ENCODE data around the gene KCNG2. TPM values are rescaled to one million over a fixed set of nuclear protein-coding genes. Genes with fewer than 3 reads are reported as not detected.
"Not testable (repeated sequence)": the region's sequence is repeated elsewhere in the genome, so short reads cannot be mapped to it uniquely, and the experiment has no call there.

KCNG2 gene
- total RNA-seq, 1 donor from 2014 or later = not detected

GRCh38 chr18:79872527-79873444, 75.0 kb downstream of the KCNG2 start:
- Mint-ChIP-seq H3K27me3 (no peaks in the 10 kb centered on the region), H3K4me3 (no peak overlapping the region), H3K27ac (no peak overlapping the region), H3K4me1 (no peaks in the 10 kb centered on the region), H3K9me3 (no peaks in the 10 kb centered on the region), H3K36me3 (ENCODE audit: low read depth) (no peaks in the 10 kb centered on the region)
- DNase-seq = no peak
- intact Hi-C loops (cut with micrococcal nuclease) = no loop called here

DNA sequence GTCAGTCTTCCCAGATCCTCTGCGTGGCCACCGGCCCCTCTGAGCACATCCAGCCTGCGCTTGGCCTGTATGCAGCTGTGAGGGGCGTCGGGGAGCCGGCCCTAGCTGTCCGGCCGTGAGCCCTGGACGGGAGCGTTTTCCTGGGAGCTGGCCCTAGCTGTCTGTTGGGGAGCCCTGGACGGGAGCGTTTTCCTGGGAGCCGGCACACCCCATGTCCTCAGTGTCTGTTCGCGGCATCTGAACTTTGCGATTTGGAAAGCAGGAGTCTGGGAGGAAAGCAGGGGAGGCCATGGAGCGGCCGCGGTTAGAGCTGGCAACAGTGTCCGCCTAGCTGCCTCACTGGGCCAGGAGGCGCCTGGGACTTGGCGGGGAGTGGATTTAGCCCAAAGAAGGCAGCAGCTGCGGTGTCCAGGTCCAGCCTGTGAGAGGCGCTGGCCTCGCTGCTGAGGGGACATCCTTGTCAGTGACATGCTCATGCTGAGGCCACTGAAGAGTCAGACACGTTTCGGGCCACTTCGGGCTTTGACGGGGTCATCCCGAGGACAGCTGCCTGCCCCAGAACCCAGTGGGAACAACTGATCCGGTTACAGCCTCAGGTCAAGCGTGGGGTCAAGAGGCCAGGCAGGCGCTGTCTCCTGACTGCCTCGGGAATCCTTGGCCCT, 75.8 kb downstream of the KCNG2 start:
- H3K36me3 Mint-ChIP-seq (ENCODE audit: low read depth) = no peaks in the 10 kb centered on the region
- H3K9me3 Mint-ChIP-seq = no peaks in the 10 kb centered on the region
- intact Hi-C loops (cut with micrococcal nuclease) = no loop called here
- no peak for DNase-seq
- no peaks in the 10 kb centered on the region for H3K4me1 Mint-ChIP-seq
- no peak overlapping the region for H3K4me3 Mint-ChIP-seq
- H3K27ac Mint-ChIP-seq = no peak overlapping the region
- H3K27me3 Mint-ChIP-seq = no peaks in the 10 kb centered on the region

DNA sequence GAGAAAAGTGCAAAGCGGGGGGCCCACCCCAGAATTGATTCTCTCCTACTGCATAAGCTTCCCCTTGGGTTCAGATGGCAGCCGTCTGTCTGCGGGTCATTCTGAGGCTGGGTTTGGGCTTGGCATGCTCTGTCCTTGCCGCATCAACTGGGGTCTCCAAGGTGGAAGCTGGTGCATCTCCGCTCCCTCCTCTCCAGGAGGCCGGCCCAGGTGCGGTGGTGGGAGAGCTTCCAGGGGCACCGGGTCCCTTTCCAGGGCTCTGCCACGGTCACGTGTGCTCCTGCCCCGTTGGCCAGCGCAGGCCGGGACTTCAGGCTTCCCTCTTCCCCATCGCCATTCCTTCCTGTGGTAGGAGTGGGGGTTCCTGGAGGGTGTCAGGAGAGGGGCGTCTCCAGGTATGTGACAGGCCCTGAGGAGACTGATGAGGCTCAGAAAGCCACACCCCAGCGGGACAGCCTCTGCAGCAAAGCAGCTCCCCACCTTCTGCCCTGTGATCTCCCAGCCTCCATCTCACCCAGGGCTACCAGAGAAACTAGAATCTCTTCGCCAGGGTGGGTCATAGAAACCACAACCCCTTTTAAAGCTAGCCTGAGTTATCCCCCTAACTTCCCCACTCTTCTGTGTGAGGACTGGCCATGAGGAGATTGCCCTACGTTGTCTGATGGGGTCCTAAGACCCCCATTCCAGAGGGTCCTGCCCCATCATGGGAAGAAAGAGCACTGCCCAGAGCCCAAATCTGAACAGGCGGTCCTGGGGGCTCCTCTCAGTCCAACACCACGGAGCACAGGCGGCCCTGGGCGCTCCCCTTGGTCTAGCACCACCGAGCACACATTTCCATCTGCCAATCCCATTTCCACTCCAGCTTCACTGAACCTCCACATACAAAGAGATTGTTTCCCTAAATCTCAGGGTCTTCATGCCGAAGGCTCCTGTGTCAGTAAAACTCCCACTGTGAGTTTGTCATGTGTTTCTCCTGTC, 77.1 kb downstream of the KCNG2 start:
- Mint-ChIP-seq H3K36me3 (ENCODE audit: low read depth) (no peaks in the 10 kb centered on the region), H3K27ac (no peak overlapping the region), H3K27me3 (no peaks in the 10 kb centered on the region), H3K9me3 (no peaks in the 10 kb centered on the region), H3K4me3 (no peak overlapping the region), H3K4me1 (no peaks in the 10 kb centered on the region)
- intact Hi-C loops (cut with micrococcal nuclease) = no loop called here
- DNase-seq = no peak

DNA sequence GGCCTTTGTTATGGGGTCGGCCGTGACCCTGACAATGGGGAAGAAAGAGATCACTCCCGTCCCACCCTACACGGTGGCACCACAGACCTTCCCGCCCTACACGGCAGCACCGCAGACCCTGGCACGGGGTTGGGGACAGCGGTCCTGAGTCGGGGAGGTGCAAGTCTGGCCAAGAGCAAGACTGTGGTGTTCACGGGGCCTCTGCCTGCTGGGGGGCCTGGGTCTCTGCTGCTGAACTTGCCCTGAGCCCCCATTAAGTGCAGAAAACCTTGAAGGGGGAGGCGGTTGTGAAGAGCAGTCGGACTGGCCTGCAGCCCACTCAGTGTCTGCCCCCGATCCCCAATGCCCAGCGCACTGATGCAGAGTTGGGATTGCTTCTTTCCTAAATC, 77.8 kb downstream of the KCNG2 start:
- Mint-ChIP-seq H3K9me3 (no peaks in the 10 kb centered on the region), H3K4me1 (no peaks in the 10 kb centered on the region), H3K4me3 (no peak overlapping the region), H3K27ac (no peak overlapping the region), H3K27me3 (no peaks in the 10 kb centered on the region), H3K36me3 (ENCODE audit: low read depth) (no peaks in the 10 kb centered on the region)
- intact Hi-C loops (cut with micrococcal nuclease) = no loop called here
- DNase-seq = no peak

DNA sequence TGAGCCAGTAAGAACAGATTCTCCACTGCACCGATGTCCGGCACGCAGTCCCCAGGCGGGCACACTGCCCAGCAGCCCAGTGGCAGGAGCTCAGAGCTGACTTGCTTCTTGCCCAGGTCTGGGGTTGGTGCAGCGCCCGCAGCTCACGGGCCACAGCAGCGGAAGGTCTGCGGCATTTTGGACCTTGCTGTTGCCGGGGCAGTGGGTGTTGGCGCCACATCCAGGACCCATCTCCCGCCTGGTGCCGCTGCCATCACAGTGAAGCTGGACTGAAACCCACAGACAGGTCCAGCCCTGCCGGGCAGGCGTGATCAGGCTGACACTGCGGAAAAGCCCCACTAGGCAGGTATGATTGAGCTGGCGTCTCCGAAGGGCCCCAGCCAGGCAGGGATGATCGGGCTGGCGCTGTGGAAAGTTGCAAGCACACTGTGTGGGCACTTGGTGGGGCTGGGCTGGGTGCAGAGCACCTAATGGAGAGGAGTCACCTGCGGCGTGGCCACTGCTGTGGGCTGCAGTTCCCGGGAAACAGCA, 78.3 kb downstream of the KCNG2 start:
- H3K9me3 Mint-ChIP-seq = no peaks in the 10 kb centered on the region
- no peaks in the 10 kb centered on the region for H3K36me3 Mint-ChIP-seq (ENCODE audit: low read depth)
- H3K4me3 Mint-ChIP-seq = no peak overlapping the region
- intact Hi-C loops (cut with micrococcal nuclease) = no loop called here
- no peak for DNase-seq
- H3K27ac Mint-ChIP-seq = no peak overlapping the region
- no peaks in the 10 kb centered on the region for H3K27me3 Mint-ChIP-seq
- H3K4me1 Mint-ChIP-seq = no peaks in the 10 kb centered on the region

DNA sequence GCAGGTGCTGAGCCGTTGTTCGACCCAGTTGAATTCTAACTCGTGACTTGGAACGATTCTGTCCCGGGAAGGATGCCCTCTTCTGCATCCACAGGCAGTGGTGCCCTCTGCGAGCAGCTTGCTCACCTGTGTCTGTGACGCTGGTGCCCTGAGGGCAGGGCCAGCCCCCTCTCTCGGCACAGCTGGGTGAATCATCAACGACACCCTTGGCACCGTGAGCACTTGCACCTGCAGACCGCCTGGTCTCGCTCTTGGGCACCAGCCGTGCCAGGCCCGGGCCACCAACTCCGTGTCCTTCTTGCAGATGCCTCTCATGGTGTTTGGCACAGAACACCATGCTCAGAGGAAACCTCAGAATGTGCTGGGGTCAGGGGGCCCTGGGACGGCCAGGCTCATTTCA, 78.8 kb downstream of the KCNG2 start:
- Mint-ChIP-seq H3K4me1 (no peaks in the 10 kb centered on the region), H3K27ac (no peak overlapping the region)

DNA sequence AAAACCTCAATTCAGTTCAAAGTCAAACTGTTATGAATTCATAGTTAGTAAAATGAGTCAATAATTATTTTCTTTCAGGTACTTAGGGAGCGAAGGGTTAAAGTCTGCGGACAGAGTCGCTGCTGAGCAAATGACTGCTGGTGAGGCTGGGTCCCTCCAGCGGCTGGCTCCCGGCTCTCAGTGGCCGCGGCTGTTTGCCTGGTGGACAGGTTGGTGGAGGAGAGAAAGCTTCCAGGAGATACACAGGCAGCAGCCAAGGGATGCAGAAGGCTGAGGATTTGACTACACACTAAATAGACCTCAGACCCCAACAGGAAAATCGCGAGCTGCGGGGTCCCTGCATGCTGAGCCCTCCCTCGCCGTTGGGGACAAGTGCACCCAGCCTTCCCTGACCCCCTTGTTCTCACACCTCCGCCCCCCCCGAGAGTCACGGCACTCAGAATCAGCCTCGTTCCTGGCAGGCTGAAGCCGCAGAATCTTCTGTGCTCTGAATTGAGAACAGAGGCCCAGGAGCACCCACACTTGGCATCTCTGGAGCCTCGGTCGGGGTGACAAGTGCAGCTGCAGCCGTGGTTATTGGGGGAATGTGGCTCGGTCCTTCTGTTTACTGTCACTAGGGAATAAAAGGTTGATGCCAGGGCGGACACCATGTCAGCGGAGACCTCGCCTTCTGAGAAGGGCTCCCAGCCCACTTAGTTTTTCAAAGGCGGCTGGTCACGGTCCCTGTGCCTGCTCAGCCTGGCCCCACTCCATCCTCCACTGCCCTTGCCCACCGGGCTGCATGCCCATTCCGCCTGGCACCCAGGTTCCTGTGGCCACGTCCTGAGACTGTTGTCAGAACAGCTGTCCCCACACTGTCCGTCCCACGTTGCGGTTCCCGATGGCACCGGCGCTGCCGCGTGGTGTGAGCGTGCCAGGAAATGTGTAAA, 79.7 kb downstream of the KCNG2 start:
- no peak for DNase-seq
- Mint-ChIP-seq H3K4me1 (no peaks in the 10 kb centered on the region), H3K9me3 (no peaks in the 10 kb centered on the region), H3K36me3 (ENCODE audit: low read depth) (no peaks in the 10 kb centered on the region), H3K27me3 (no peaks in the 10 kb centered on the region), H3K4me3 (no peak overlapping the region), H3K27ac (no peak overlapping the region)
- intact Hi-C loops (cut with micrococcal nuclease) = no loop called here

More for the DNA sequence above, 78.8 kb downstream of the KCNG2 start:
- no peak for DNase-seq
- H3K4me3 Mint-ChIP-seq = no peak overlapping the region
- H3K36me3 Mint-ChIP-seq (ENCODE audit: low read depth) = no peaks in the 10 kb centered on the region
- no peaks in the 10 kb centered on the region for H3K27me3 Mint-ChIP-seq
- intact Hi-C loops (cut with micrococcal nuclease) = no loop called here
- no peaks in the 10 kb centered on the region for H3K9me3 Mint-ChIP-seq

- H3K27ac Mint-ChIP-seq; H3K9me3 Mint-ChIP-seq; H3K36me3 Mint-ChIP-seq (ENCODE audit: low read depth); H3K27me3 Mint-ChIP-seq; DNase-seq; H3K4me3 Mint-ChIP-seq; H3K4me1 Mint-ChIP-seq; intact Hi-C loops (cut with micrococcal nuclease): not testable (repeated sequence)
Observed at GRCh38 chr18:79878246-79878645, 80.5 kb downstream of the KCNG2 start.

DNA sequence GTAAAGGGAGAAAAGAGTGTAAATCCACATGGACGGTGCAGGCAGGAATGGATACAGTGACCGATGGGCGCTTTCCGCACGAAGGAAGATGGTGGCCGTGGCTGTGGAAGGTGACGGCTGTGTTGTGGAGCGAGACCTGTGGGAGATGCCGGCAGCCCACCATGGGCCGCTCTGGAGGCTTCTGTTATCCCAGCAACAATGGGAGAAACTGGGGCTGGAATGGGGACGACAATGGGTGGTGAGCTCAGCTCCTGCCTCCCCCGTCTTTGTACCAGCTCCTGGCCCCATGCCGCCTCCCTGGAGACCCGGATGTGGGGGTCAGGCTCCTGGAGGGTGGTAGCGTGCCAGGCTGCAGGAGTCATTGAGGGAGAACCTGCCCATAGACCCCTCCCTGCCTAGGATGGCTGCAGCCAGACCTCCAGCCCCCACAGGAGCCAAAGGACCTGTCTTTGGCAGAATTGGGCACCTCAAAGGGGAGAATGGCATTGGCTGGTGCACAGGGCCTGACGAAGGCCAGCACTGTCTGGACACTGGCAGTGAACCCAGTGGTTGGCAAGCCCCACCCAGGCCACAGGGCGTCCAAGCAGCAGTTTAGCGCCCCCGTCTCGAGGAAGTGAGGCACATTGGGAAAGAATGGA, 81.1 kb downstream of the KCNG2 start:
- H3K27me3 Mint-ChIP-seq = no peaks in the 10 kb centered on the region
- H3K4me1 Mint-ChIP-seq = no peaks in the 10 kb centered on the region
- no peak overlapping the region for H3K4me3 Mint-ChIP-seq
- no peaks in the 10 kb centered on the region for H3K9me3 Mint-ChIP-seq
- DNase-seq = no peak
- H3K36me3 Mint-ChIP-seq (ENCODE audit: low read depth) = no peaks in the 10 kb centered on the region
- intact Hi-C loops (cut with micrococcal nuclease) = no loop called here
- H3K27ac Mint-ChIP-seq = no peak overlapping the region

DNA sequence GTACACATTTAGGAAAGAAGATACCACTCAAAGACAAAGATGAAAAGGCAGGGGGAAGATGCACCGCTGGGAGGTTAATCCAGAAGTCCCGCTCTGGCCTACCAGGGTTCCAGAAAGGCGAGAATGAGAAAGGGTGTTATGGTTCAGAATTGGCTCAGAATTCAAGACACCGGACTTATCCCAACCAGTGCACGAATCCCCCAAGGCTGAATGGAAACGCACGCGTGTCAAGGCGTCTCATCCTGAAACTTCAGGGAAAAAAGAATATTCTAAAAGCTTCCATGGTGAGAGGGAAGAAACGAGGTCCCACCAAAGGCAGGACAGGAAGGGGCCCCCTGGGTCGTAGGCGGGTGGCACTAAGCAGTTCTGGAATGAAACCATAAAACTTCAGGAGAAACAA, 81.8 kb downstream of the KCNG2 start:
- Mint-ChIP-seq H3K27me3 (no peaks in the 10 kb centered on the region), H3K4me3 (no peak overlapping the region), H3K27ac (no peak overlapping the region), H3K36me3 (ENCODE audit: low read depth) (no peaks in the 10 kb centered on the region), H3K4me1 (no peaks in the 10 kb centered on the region), H3K9me3 (no peaks in the 10 kb centered on the region)
- intact Hi-C loops (cut with micrococcal nuclease) = no loop called here
- no peak for DNase-seq

- Mint-ChIP-seq H3K27ac (no peak overlapping the region), H3K27me3 (no peaks in the 10 kb centered on the region), H3K36me3 (ENCODE audit: low read depth) (no peaks in the 10 kb centered on the region), H3K4me3 (no peak overlapping the region), H3K4me1 (no peaks in the 10 kb centered on the region), H3K9me3 (no peaks in the 10 kb centered on the region)
- intact Hi-C loops (cut with micrococcal nuclease) = no loop called here
- no peak for DNase-seq
Observed at GRCh38 chr18:79881695-79882094, 84.0 kb downstream of the KCNG2 start.

DNA sequence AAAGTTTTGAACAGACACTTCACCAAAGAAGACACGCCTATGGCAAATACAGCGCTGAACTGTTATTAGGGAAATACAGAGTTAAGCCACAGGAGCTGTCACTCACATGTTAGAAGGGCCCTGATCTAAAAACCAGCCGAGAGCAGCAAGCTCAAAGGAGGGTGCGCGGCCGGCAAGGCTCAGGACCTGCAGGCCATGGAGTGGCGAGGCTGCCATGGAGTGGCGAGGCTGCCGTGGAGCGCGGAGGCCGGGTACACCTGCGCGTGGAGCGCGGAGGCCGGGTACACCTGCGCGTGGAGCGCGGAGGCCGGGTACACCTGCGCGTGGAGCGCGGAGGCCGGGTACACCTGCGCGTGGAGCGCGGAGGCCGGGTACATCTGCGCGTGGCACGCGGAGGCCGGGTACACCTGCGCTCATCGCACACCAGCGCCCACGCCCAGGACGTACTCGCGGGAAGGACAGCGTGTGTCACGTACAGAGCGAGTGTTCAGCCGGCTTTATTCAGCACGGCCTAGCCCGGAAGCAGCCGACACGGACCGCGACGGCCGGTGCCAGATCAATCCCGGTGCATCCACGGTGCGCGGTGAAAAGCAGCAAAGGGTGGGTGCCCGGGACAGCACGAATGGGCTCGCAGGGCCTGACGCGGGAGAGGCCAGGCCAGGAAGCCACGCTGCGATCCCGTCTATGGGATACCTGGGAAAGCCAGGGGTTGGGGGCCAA, 84.9 kb downstream of the KCNG2 start:
- no peak for DNase-seq
- no peaks in the 10 kb centered on the region for H3K4me1 Mint-ChIP-seq
- no peak overlapping the region for H3K4me3 Mint-ChIP-seq
- no peaks in the 10 kb centered on the region for H3K9me3 Mint-ChIP-seq
- no peaks in the 10 kb centered on the region for H3K36me3 Mint-ChIP-seq (ENCODE audit: low read depth)
- H3K27me3 Mint-ChIP-seq = no peaks in the 10 kb centered on the region
- intact Hi-C loops (cut with micrococcal nuclease) = no loop called here
- no peak overlapping the region for H3K27ac Mint-ChIP-seq
